HUES64 (cell line): Measurements from ENCODE around the gene ARHGAP22.
"Not testable (repeated sequence)": the region's sequence is repeated elsewhere in the genome, so short reads cannot be mapped to it uniquely, and the experiment has no call there.

Source experiments
- H3K27ac ChIP-seq: 2 replicates; pipeline ENCODE4 v1.7.0; 2013; ENCODE audit warnings: low read depth, low read length, inconsistent platforms
- H3K27me3 ChIP-seq: 2 replicates; pipeline ENCODE4 v1.6.1; 2013; ENCODE audit warnings: mild to moderate bottlenecking, low read length; ENCODE audit not compliant: insufficient read depth
- H3K36me3 ChIP-seq: 2 replicates; pipeline ENCODE4 v1.6.1; 2013; ENCODE audit warnings: mild to moderate bottlenecking, low read length; ENCODE audit not compliant: insufficient read depth
- H3K4me1 ChIP-seq: 2 replicates; pipeline ENCODE4 v1.6.1; 2013; ENCODE audit warnings: mild to moderate bottlenecking, low read length, moderate library complexity; ENCODE audit not compliant: insufficient read depth
- H3K4me3 ChIP-seq: 2 replicates; pipeline ENCODE4 v1.5.1; 2013; ENCODE audit warnings: mild to moderate bottlenecking, low read length, moderate library complexity
- H3K9ac ChIP-seq: 2 replicates; pipeline ENCODE4 v1.6.1; 2013; ENCODE audit warnings: mild to moderate bottlenecking, low read depth, low read length
- H3K9me3 ChIP-seq: 2 replicates; pipeline ENCODE4 v1.6.1; 2013; ENCODE audit warnings: low read depth, low read length; ENCODE audit not compliant: insufficient read depth
- WGBS: fragments of 150-250, 120-280 bp; methylation state at CpG from one replicate; pipeline ENCODE4 v1.1.7; 2013; ENCODE audit warnings: missing lambda C conversion rate; 5-methylcytosine and 5-hydroxymethylcytosine counted together

Gene ARHGAP22

GRCh38 chr10:48641099-48641690, 36.3 kb upstream of the ARHGAP22 start:
- H3K9me3 ChIP-seq, H3K4me1 ChIP-seq, H3K4me3 ChIP-seq, H3K9ac ChIP-seq, H3K36me3 ChIP-seq, H3K27ac ChIP-seq, H3K27me3 ChIP-seq: not testable (repeated sequence)
- 100% methylated on average over 2 of the region's 4 CpGs for WGBS

GRCh38 chr10:48640326-48640725, 35.5 kb upstream of the ARHGAP22 start:
- Histone ChIP-seq H3K27ac (no peak overlapping the region), H3K9ac (no peak overlapping the region), H3K36me3 (no peaks in the 10 kb centered on the region), H3K27me3 (no peaks in the 10 kb centered on the region), H3K9me3 (peaks cover 6% of the 10 kb centered on the region), H3K4me3 (no peak overlapping the region), H3K4me1 (no peaks in the 10 kb centered on the region)
- WGBS: 60% methylated on average over 1 of the region's 1 CpG

GRCh38 chr10:48639632-48640031, 34.8 kb upstream of the ARHGAP22 start:
- no CpG with 5 or more reads among the region's 1 CpG for WGBS
- no peaks in the 10 kb centered on the region for H3K36me3 ChIP-seq
- H3K27ac ChIP-seq: no peak overlapping the region
- H3K27me3 ChIP-seq: no peaks in the 10 kb centered on the region
- no peak overlapping the region for H3K9ac ChIP-seq
- H3K9me3 ChIP-seq: peaks cover 6% of the 10 kb centered on the region
- H3K4me3 ChIP-seq: no peak overlapping the region
- no peaks in the 10 kb centered on the region for H3K4me1 ChIP-seq

- Histone ChIP-seq H3K4me1 (no peaks in the 10 kb centered on the region), H3K9ac (no peak overlapping the region), H3K4me3 (no peak overlapping the region), H3K36me3 (no peaks in the 10 kb centered on the region), H3K27me3 (no peaks in the 10 kb centered on the region), H3K9me3 (peaks cover 6% of the 10 kb centered on the region), H3K27ac (no peak overlapping the region)
- WGBS: 87% methylated on average over 4 of the region's 4 CpGs
These were observed 34.1 kb upstream of the ARHGAP22 start for GRCh38 chr10:48638739-48639527.

GRCh38 chr10:48638158-48638557, 33.3 kb upstream of the ARHGAP22 start:
- Histone ChIP-seq H3K27me3 (no peaks in the 10 kb centered on the region), H3K27ac (no peak overlapping the region), H3K36me3 (no peaks in the 10 kb centered on the region), H3K4me1 (no peaks in the 10 kb centered on the region), H3K9me3 (peaks cover 6% of the 10 kb centered on the region), H3K9ac (no peak overlapping the region), H3K4me3 (no peak overlapping the region)
- WGBS: 92% methylated on average over 4 of the region's 4 CpGs

- Histone ChIP-seq H3K27ac (no peak overlapping the region), H3K4me1 (no peaks in the 10 kb centered on the region)
These were observed 32.0 kb upstream of the ARHGAP22 start for GRCh38 chr10:48636901-48637300.

GRCh38 chr10:48636231-48636630, 31.4 kb upstream of the ARHGAP22 start:
- Histone ChIP-seq H3K27ac (no peak overlapping the region), H3K27me3 (no peaks in the 10 kb centered on the region), H3K4me3 (no peak overlapping the region), H3K9ac (no peak overlapping the region), H3K9me3 (peaks cover 6% of the 10 kb centered on the region), H3K4me1 (no peaks in the 10 kb centered on the region), H3K36me3 (no peaks in the 10 kb centered on the region)
- 83% methylated on average over 3 of the region's 3 CpGs for WGBS

More at GRCh38 chr10:48636901-48637300, 32.0 kb upstream of the ARHGAP22 start:
- Histone ChIP-seq H3K36me3 (no peaks in the 10 kb centered on the region), H3K4me3 (no peak overlapping the region), H3K27me3 (no peaks in the 10 kb centered on the region), H3K9me3 (peaks cover 6% of the 10 kb centered on the region), H3K9ac (no peak overlapping the region)
- WGBS: 91% methylated on average over 3 of the region's 3 CpGs

- no peak overlapping the region for H3K4me3 ChIP-seq
- 94% methylated on average over 8 of the region's 8 CpGs for WGBS
- H3K9ac ChIP-seq: no peak overlapping the region
- no peaks in the 10 kb centered on the region for H3K36me3 ChIP-seq
- H3K4me1 ChIP-seq: no peaks in the 10 kb centered on the region
- no peaks in the 10 kb centered on the region for H3K9me3 ChIP-seq
- H3K27ac ChIP-seq: no peak overlapping the region
- no peaks in the 10 kb centered on the region for H3K27me3 ChIP-seq
These were observed 30.2 kb upstream of the ARHGAP22 start for GRCh38 chr10:48634984-48635557.

GRCh38 chr10:48634198-48634983, 29.5 kb upstream of the ARHGAP22 start:
- no peak overlapping the region for H3K4me3 ChIP-seq

GRCh38 chr10:48633381-48634197, 28.7 kb upstream of the ARHGAP22 start:
- no peaks in the 10 kb centered on the region for H3K4me1 ChIP-seq
- no peak overlapping the region for H3K27ac ChIP-seq
- WGBS: 90% methylated on average over 4 of the region's 4 CpGs
- H3K4me3 ChIP-seq: no peak overlapping the region
- no peaks in the 10 kb centered on the region for H3K9me3 ChIP-seq
- no peaks in the 10 kb centered on the region for H3K36me3 ChIP-seq
- H3K9ac ChIP-seq: no peak overlapping the region
- H3K27me3 ChIP-seq: no peaks in the 10 kb centered on the region

More at GRCh38 chr10:48634198-48634983, 29.5 kb upstream of the ARHGAP22 start:
- H3K9me3 ChIP-seq: no peaks in the 10 kb centered on the region
- 95% methylated on average over 5 of the region's 5 CpGs for WGBS
- H3K4me1 ChIP-seq: no peaks in the 10 kb centered on the region
- no peak overlapping the region for H3K9ac ChIP-seq
- H3K27ac ChIP-seq: no peak overlapping the region
- no peaks in the 10 kb centered on the region for H3K27me3 ChIP-seq
- no peaks in the 10 kb centered on the region for H3K36me3 ChIP-seq
